ENCODE results near the gene HCN2.
A peak's percentile ranks its signal among the peaks of the same experiment; 100 is the strongest.

HCN2 gene

DNA sequence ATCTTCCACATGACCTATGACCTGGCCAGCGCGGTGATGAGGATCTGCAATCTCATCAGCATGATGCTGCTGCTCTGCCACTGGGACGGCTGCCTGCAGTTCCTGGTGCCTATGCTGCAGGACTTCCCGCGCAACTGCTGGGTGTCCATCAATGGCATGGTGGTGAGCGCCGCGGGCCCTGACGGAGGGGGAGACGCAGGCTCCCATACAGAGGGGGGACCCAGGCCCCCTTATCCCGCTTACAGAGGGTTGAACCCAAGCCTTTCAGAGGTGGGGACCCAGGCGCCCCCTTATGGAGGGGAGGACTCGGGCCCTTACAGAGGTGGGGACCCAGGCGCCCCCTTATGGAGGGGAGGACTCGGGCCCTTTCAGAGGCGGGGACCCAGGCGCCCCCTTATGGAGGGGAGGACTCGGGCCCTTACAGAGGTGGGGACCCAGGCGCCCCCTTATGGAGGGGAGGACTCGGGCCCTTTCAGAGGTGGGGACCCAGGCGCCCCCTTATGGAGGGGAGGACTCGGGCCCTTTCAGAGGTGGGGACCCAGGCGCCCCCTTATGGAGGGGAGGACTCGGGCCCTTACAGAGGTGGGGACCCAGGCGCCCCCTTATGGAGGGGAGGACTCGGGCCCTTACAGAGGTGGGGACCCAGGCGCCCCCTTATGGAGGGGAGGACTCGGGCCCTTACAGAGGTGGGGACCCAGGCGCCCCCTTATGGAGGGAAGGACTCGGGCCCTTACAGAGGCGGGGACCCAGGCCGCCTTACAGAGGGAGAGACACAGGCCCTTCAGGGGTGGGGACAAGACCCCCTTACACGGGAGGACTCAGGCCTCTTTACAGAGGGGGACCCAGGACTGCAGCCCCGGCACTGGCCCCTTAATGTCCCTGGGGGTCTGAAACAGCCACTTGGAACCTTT lies 15.6 kb downstream of the HCN2 start:
- DNase-seq, result peak in 1 of 5 donors; percentile 43

DNA sequence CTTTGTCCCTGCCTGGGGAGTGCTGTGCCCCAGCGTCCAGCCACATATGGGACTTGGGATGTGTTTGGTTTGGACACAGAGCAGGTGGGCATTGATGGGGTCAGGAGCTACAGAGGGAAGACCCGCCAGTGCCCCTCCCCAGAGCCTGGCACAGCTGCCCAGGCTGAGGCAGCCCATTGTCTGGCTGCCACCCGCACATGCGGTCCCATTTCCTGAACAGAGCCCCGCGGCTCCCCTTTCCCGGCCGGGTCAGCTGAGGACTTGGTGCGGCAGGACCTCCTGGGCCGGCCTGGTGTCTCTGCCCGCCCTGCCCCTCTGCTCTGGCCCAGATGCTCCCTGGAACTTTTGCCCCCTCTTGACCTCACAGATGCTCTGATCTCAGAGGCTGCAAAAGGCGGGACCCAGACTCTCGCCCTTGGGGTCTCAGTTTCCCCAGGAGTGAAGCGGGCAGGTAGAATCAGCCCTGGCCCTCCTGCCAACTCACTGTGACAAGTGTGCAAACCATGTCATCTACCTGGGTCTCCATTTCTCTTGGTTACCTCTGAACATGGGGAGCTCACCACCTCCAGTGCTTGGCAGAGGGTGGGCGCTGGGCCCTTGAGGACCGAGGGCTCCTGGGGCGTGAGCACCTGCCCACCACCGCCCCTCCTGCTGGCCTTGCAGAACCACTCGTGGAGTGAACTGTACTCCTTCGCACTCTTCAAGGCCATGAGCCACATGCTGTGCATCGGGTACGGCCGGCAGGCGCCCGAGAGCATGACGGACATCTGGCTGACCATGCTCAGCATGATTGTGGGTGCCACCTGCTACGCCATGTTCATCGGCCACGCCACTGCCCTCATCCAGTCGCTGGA lies 17.8 kb downstream of the HCN2 start:
- DNase-seq, result no peak

DNA sequence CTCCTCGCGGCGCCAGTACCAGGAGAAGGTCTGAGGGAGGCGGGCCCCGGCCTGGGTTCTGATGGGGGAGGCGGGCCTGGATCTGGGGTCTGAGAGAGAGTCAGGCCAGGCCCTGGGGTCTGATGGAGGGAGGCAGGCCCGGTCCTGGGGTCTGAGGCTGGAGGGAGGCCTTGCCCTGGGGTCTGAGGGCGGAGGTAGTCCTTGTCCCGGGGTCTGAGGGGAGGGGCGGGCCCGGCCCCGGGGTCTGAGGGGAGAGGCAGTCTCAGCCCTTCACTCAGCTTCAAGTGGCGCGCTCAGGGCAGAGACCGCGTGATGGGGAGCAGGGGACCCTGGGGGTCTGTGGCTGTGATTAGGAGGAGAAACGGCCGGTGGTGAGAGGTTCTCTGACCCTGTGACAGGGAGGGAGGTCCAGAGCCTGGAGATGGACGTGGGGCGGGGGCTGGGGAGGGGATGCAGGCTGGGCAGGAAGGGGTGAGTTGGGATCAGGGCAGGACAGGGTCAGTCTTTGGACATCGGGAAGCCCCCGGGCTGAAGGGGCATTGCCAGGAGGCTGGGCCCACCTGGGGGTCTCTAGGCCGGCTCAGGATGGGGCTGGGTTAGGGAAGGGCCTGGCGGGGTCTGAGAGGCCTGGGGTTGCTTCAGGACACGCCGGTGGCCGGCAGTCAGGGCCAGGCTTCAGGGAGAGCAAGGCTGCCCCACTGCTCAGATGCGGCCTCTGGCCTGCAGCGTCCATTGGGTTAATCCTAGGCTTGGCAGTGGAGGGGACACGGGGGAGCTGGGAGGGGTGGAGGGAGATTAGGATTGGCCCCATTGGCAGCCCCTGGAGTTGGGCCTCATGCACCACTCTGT lies 18.7 kb downstream of the HCN2 start:
- DNase-seq, result no peak

DNA sequence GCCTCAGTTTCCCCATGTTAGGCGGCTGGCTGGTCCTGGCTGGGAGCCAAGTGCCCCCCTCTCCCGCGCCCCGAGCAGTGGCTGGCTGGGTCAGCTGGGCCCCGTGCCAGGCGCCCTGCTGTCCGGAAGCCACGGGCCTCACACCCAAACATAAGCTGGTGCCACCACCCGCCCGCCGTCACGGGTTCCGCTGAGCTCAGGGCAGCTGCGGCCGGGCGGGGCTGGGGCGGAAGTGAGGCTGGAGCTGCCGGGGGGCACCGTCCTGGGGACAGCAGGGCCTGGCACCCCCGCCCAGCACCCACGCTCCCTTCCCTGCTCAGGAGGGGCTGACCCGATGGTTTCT lies 19.3 kb downstream of the HCN2 start:
- DNase-seq, result no peak

DNA sequence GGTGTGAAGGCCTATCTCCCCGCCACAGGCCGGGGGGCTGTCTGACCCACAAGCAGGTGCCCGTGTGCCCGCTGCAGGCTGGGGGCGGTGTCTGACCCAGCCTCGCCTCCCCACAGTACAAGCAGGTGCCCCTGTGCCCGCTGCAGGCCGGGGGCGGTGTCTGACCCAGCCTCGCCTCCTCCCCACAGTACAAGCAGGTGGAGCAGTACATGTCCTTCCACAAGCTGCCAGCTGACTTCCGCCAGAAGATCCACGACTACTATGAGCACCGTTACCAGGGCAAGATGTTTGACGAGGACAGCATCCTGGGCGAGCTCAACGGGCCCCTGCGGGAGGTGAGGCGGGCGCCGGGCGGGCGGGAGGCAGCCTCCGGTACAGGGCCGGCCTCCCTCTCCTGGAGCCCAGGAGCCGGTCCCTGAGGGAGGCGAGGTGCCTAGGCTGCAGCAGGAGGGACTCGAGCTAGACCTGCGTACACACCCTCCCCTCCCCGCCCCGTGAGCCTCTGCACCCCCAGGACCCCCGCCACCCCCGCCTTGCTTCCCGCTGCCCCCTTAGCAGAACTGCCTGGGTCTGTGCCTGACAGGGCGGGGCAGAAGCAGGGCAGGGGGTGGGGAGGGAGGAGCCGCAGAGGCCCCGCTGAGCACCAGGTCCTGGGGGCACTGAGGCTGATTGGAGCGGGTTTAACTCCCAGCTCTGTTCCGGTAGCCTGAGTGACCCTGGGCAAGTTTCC lies 20.6 kb downstream of the HCN2 start:
- peak in 3 of 5 donors; percentile 26 to 71 (median 45) for DNase-seq

DNA sequence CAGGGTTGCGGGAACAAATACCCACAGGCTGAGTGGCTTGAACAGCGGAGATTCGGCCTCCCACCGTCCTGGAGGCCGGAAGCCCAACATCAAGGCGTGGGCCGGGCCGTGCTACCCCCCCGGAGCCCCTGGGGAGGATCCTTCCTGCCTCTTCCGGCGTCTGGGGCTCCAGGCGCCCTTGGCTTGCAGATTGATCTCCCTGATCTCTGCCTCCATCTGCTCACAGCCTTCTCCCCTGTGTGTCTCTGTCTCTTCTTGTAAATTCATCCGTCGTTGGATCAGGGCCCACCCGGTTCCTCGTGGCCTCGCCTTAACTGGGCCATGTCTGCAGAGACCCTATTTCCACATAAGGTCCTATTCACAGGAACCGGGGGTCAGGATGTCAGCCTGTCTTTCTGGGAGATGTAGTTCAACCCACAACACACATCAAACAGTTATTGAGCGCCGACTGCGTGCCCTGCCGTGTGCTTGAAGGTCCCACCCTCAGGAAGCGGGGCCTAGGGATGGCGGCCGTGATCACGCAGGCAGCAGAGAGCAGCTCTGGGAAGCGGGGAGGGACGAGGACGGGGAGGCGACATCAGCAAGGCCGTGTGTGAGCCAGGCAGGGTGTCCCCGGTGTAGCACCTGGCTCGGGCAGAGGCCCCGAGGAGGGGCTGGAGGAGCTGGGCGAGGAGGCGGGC lies 21.3 kb downstream of the HCN2 start:
- DNase-seq, result peak; percentile 46 to 78 (median 53)

DNA sequence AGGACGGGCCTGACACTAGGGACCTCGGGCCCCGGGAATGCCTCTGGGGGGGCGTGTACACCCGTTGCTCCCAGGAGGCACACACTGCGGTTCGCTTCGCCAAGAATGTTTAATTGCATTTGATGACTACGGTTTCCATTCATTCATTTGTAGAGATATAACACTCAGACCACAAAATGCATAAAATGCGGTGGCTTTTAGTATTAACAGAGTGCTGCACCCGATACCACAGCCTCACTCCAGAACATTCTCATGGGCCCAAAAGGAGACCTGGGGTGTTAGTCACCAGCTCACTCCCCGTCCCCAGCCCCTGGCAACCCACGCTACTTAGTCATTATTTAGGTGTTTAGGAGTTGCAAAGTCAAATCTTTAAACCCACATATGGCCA lies 21.8 kb downstream of the HCN2 start:
- DNase-seq, result peak in 2 of 5 donors; percentile 27 to 46

DNA sequence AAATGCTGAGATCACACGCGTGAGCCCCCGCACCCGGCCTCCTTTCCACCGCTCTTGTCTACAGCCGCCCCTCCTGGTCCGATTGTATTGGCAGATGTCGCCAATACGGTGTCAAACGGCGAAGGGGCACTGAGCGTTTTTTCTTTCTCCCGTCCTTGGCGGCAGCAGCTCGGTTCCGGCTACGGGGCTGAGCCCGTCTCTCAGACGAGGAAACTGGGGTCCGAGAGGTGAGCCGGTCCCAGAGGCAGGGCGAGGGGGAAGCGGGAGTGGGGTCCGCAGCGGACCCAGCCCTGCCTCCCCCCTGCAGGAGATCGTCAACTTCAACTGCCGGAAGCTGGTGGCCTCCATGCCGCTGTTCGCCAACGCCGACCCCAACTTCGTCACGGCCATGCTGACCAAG lies 23.3 kb downstream of the HCN2 start:
- no peak for DNase-seq

DNA sequence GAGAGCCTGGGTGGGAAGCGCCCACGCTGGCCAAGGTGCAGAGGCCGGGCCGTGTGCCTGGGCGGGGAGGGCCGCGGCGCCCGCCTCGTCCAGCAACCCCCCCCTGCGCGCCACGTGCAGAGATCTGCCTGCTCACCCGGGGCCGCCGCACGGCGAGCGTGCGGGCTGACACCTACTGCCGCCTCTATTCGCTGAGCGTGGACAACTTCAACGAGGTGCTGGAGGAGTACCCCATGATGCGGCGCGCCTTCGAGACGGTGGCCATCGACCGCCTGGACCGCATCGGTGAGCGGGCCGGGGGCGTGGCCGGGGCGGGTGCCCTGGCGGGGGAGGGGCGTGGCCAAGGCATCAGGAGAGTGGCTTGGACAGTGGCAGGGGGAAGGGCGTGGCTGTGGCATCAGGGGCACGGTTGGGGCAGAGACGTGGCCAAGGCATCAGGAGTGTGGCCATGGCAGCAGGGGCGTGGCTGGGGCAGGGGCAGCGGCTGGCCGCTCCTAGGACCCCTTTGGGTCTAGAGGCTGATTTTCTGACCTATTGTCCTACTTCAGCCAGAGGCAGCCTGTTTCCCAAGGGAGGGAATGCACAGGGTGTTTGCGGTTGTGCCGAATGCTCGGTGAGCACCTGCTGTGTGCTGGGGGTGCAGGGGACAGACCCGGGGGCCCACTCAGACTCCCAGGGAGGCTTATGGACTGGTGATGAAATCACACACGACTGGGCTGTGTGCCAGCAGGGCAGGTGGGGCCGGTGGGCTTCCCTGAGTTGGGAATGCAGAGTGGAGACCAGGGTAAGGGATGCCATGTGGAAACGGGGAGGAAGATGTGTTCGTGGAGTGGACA lies 24.3 kb downstream of the HCN2 start:
- DNase-seq, result no peak

DNA sequence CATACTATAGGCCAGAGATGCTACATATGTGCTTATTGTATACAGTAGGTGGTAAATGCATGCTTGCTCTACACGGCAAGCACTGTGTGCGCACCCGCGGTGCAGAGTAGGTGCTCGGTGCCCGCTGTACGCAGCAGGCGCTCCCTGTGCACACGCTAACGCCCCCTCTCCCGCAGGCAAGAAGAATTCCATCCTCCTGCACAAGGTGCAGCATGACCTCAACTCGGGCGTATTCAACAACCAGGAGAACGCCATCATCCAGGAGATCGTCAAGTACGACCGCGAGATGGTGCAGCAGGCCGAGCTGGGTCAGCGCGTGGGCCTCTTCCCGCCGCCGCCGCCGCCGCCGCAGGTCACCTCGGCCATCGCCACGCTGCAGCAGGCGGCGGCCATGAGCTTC lies 25.9 kb downstream of the HCN2 start:
- no peak for DNase-seq

DNA sequence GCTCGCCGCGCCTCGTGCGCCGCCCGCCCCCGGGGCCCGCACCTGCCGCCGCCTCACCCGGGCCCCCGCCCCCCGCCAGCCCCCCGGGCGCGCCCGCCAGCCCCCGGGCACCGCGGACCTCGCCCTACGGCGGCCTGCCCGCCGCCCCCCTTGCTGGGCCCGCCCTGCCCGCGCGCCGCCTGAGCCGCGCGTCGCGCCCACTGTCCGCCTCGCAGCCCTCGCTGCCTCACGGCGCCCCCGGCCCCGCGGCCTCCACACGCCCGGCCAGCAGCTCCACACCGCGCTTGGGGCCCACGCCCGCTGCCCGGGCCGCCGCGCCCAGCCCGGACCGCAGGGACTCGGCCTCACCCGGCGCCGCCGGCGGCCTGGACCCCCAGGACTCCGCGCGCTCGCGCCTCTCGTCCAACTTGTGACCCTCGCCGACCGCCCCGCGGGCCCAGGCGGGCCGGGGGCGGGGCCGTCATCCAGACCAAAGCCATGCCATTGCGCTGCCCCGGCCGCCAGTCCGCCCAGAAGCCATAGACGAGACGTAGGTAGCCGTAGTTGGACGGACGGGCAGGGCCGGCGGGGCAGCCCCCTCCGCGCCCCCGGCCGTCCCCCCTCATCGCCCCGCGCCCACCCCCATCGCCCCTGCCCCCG lies 26.5 kb downstream of the HCN2 start:
- no peak for DNase-seq

DNA sequence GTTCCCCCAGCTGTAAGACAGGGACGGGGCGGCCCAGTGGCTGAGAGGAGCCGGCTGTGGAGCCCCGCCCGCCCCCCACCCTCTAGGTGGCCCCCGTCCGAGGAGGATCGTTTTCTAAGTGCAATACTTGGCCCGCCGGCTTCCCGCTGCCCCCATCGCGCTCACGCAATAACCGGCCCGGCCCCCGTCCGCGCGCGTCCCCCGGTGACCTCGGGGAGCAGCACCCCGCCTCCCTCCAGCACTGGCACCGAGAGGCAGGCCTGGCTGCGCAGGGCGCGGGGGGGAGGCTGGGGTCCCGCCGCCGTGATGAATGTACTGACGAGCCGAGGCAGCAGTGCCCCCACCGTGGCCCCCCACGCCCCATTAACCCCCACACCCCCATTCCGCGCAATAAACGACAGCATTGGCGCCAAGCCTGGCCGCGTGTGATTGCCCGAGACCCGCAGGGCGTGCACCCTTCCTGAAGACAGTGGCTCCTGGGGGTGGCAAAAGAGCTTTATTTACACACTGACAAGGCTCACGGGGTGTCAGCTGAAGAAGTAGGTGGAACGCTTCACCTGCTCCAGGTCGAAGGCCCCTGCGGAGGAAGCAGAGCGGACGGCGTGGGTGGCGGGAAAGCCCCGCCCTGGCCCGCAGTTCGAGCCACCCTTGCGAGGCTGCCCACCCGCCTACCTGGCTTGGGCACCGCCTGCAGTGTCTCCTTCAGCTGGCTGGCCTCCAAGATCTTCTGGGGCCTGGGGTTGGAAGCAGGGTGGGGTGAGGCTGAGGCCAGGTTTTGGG lies 27.3 kb downstream of the HCN2 start:
- no peak for DNase-seq

DNA sequence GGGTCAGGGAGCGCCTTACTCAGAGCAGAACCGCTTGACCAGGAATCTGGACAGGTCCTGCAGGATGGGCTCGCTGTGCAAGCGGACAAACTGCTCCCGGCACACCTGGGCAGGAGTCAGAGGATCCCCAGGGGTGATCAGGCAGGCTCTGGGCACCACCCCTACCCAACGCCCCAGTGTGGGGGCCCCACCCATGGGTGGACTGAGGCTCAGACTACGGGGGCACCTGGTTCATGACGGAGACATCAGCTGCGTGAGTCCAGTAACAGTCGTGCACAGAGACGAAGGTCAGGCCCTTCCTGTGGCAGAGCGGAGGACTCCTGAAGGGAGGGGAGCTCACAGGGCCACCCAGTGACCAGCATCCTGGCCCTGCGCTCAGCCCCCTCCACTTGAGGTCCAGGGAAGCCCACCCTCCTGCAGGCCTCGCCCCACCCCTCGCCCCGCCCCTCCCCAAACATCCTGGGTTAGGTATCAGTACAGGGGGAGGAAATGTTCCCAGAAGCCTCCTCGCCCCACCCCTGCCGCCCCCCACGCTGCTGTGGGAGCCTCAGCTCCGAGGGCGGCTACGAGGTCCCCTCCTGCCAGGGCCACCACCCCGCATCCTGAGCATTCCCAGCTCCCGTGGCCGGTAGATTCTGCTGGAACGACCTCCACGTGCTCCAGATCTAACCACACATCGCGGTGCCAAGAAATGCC lies 28.0 kb downstream of the HCN2 start:
- DNase-seq, result no peak

DNA sequence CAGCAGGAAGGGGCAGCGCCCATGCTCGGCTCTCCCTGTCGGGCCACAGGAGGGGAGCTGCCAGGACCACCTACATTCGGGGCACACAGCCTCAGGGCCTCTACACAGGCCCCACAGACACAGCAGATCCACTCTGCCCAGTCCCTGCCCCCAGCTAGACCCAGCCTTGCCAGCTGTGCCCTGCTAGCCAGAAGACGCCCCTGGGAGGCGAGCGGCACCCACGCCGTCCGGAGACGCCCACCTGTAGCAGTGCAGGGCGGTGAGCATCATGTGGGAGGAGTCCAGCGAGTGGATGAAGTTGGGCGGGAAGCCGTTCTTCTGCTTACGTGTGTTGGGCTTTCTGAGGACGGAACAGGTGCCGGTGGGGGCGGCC lies 28.6 kb downstream of the HCN2 start:
- DNase-seq, result no peak

DNA sequence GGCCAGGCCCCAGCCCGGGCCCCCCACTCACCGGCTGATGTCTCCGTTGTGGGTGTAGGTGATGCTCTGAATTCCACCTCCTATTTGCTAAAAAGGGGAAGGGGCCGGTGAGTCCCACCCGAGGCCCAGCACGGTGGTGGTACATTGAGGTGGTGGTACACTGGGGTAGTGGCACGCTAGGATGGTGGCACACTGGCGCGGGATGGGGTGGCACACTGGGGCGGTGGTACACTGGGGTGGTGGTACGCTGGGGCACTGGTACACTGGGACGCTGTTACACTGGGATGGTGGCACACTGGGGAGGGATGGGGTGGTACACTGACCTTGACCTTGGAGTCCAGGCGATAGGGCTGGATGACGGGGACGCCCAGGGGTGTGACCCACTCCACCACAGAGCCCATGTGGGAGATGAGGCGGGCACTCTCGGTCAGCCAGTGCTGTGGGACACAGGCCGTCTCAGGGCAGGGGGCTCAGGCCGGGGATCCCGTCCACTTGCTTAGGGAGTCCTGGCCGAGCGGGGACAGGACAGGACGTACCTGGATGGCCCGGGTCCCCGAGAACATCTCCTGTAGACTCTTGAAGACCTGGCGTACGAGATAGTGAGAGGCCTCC lies 29.1 kb downstream of the HCN2 start:
- DNase-seq, result no peak

DNA sequence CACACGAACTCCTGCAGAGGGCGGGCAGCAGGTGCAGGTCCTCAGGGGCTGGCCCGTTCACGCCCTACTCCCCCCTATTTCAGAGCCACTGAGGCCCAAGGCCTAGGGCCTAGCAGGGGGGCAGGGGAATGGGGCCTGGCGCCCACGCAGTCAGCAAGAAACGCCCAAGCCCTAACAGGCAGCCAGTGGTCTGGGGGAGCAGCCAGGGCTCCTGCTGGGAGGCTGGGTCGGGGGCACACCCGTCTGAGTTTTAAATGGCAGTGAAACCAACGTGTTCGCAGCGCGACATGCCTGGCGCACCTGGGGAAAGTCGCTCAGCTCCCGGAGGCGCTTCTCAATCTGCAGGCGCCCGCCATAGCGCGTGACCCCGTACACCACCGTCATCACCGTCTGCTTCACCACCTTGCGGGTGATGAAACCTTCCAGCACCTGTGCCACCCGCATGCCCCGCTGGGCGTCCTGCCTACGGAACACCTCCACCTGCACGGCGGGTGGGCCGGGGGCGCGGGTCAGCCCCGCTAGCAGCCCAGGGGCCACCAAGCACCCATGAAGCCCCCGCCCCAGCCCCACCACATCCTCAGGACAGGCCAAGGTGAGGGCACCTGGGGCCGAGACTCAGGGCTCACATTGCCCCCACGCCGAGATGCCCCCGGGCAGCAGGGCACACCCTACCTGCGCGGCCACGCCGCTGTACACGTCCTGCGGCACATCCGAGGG lies 29.8 kb downstream of the HCN2 start:
- DNase-seq, result no peak

DNA sequence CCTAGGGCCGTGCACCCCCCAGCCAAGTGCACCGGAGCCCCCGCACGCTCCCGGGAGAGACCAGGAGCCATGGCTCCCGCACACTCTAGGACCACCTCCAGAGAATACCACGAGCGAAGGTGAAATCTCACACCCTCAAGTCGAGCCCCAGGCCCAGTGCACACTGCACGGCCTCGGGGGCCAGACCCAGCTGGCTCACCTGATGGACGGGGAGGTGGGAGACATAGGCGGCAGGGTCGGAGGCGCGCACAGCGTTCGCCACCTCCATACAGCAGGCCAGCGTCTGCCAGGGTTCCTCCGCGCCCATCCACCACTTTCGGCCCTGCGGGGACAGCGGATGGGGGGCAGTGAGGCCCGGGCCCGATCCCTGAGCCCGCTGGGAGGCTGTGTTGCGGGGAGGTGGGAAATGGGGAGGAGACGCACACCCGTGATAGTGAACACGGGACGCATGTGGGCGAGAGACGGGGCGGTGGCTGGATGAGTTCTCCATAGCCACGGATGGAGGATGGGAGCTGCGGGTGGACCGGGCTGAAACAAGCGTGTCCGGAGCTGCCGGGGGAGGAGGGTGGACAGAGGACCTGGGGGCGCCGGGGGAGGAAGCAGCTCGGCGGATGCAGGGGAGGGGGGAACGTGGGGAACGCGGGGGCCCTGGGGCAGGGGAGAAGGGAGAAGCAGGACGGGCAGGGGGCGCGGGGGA lies 30.6 kb downstream of the HCN2 start:
- no peak for DNase-seq

Data from T-helper 1 cell (primary cell).